ENCODE data around the gene PIAS4.

PIAS4 gene

GRCh38 chr19:4025317-4025716 is 17.8 kb downstream of the PIAS4 start:
- H3K36me3 Mint-ChIP-seq = peaks cover 6% of the 10 kb centered on the region
- no peak overlapping the region for H3K4me3 Mint-ChIP-seq
- H3K27ac Mint-ChIP-seq = no peak overlapping the region
- no peaks in the 10 kb centered on the region for H3K4me1 Mint-ChIP-seq
- no peaks in the 10 kb centered on the region for H3K9me3 Mint-ChIP-seq
- no peaks in the 10 kb centered on the region for H3K27me3 Mint-ChIP-seq

- Mint-ChIP-seq H3K27me3 (no peaks in the 10 kb centered on the region), H3K36me3 (peaks cover 2% of the 10 kb centered on the region), H3K27ac (no peak overlapping the region), H3K4me3 (no peak overlapping the region), H3K4me1 (no peaks in the 10 kb centered on the region), H3K9me3 (no peaks in the 10 kb centered on the region)
These were observed 19.6 kb downstream of the PIAS4 start for GRCh38 chr19:4027146-4027545.

GRCh38 chr19:4028334-4029246 is 21.1 kb downstream of the PIAS4 start:
- Mint-ChIP-seq H3K4me1 (no peaks in the 10 kb centered on the region), H3K36me3 (peaks cover 1% of the 10 kb centered on the region), H3K9me3 (no peaks in the 10 kb centered on the region), H3K27ac (no peak overlapping the region), H3K4me3 (no peak overlapping the region), H3K27me3 (no peaks in the 10 kb centered on the region)

DNA sequence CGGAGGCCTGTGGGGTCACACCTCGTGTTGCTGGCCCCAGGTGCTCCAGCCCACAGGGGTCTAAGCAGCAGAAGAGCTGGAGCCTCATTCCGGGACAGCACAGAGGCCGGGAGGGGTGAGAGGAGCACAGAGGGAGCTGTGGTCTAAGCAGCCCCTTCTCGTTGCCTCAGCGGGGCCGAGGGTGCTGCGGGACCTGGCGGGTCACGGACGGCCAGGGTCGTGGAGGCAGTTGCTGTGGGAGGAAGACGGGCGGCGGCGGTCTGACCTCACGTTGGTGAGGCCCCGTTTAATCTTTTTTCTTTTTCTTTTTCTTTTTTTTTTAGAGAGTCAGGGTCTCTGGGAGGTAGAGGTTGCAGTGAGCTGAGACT is 21.7 kb downstream of the PIAS4 start:
- Mint-ChIP-seq H3K27me3 (no peaks in the 10 kb centered on the region), H3K36me3 (peaks cover 1% of the 10 kb centered on the region), H3K27ac (no peak overlapping the region), H3K9me3 (no peaks in the 10 kb centered on the region), H3K4me1 (no peaks in the 10 kb centered on the region), H3K4me3 (no peak overlapping the region)

DNA sequence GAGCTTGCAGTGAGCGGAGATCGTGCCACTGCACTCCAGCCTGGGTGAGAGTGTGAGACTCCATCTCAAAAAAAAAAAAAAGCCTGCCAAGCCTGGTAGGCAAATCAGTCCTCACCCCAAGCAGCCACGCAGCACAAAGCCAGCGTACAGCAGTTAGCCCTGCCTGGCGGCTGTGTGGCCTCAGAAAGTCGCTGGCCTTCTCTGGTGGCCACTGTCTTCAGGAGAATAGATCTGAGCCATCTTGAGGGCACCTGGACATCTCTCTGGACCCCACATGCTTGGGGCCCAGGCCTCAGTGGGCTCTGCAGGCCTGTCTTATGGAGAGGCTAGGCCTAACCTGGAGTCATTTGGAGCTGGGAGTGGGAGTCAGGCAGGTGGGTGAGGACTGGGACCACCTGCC is 23.0 kb downstream of the PIAS4 start:
- Mint-ChIP-seq H3K36me3 (no peaks in the 10 kb centered on the region), H3K4me1 (no peaks in the 10 kb centered on the region), H3K27me3 (no peaks in the 10 kb centered on the region), H3K9me3 (no peaks in the 10 kb centered on the region), H3K4me3 (no peak overlapping the region), H3K27ac (no peak overlapping the region)

DNA sequence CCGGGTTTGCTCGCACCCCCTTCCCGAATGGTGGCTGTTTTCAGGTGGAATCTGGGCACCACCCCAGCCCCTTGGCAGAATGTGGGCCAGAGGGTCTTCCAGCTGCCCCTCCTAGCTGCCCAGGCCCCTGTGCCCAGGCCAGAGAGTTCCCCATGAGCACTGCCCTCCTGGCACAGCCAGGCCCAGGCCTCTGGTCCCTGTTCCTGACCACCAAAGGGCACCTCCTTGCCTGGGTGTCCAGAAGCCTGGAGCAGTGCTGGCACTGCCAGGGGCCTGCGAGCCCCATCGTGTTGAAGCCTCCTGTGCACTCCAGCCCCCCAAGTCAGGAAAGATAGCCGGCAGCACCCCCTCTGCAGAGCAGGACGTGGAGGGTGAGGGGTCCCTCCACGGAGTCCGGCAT is 23.4 kb downstream of the PIAS4 start:
- no peaks in the 10 kb centered on the region for H3K9me3 Mint-ChIP-seq
- H3K36me3 Mint-ChIP-seq = no peaks in the 10 kb centered on the region
- no peaks in the 10 kb centered on the region for H3K27me3 Mint-ChIP-seq
- no peak overlapping the region for H3K27ac Mint-ChIP-seq
- no peaks in the 10 kb centered on the region for H3K4me1 Mint-ChIP-seq
- H3K4me3 Mint-ChIP-seq = no peak overlapping the region

DNA sequence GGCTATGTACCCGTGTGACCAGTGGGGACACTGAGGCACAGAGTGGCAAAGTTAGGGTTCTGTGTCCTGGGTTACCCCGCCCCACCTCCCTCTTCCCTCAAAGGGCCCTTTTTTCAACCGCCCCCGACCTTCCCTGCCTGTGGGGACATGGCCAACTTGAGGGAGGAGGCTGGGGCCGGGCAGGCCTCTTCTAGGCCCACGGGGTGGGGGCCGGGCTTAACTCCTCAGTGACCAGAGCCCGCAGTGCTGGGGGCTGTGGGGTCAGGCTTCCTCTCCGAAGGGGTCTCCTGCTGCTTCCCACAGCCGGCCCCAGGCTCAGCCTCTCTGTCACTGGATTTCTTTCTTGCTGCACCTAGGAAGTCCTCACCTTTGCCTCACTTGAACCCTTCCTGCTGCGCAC is 23.9 kb downstream of the PIAS4 start:
- no peaks in the 10 kb centered on the region for H3K4me1 Mint-ChIP-seq
- no peak overlapping the region for H3K27ac Mint-ChIP-seq
- H3K4me3 Mint-ChIP-seq = no peak overlapping the region
- H3K36me3 Mint-ChIP-seq = no peaks in the 10 kb centered on the region
- no peaks in the 10 kb centered on the region for H3K9me3 Mint-ChIP-seq
- no peaks in the 10 kb centered on the region for H3K27me3 Mint-ChIP-seq

GRCh38 chr19:4032436-4032835 is 24.9 kb downstream of the PIAS4 start:
- Mint-ChIP-seq H3K27ac (no peak overlapping the region), H3K36me3 (no peaks in the 10 kb centered on the region), H3K27me3 (no peaks in the 10 kb centered on the region), H3K4me1 (no peaks in the 10 kb centered on the region), H3K4me3 (no peak overlapping the region), H3K9me3 (no peaks in the 10 kb centered on the region)

- Mint-ChIP-seq H3K4me3 (no peak overlapping the region), H3K27me3 (no peaks in the 10 kb centered on the region), H3K9me3 (no peaks in the 10 kb centered on the region), H3K4me1 (no peaks in the 10 kb centered on the region), H3K27ac (no peak overlapping the region), H3K36me3 (peaks cover 1% of the 10 kb centered on the region)
These were observed 25.8 kb downstream of the PIAS4 start for GRCh38 chr19:4033028-4033956.

- Mint-ChIP-seq H3K27ac (no peak overlapping the region), H3K9me3 (no peaks in the 10 kb centered on the region), H3K4me3 (no peak overlapping the region), H3K27me3 (no peaks in the 10 kb centered on the region), H3K36me3 (peaks cover 1% of the 10 kb centered on the region), H3K4me1 (no peaks in the 10 kb centered on the region)
These were observed 26.8 kb downstream of the PIAS4 start for GRCh38 chr19:4034048-4035017.

GRCh38 chr19:4035018-4035566 is 27.6 kb downstream of the PIAS4 start:
- H3K4me3 Mint-ChIP-seq = no peak overlapping the region
- H3K27ac Mint-ChIP-seq = no peak overlapping the region
- peaks cover 1% of the 10 kb centered on the region for H3K36me3 Mint-ChIP-seq
- no peaks in the 10 kb centered on the region for H3K4me1 Mint-ChIP-seq
- H3K27me3 Mint-ChIP-seq = no peaks in the 10 kb centered on the region
- H3K9me3 Mint-ChIP-seq = no peaks in the 10 kb centered on the region

- Mint-ChIP-seq H3K4me1 (no peaks in the 10 kb centered on the region), H3K27me3 (no peaks in the 10 kb centered on the region), H3K9me3 (no peaks in the 10 kb centered on the region), H3K4me3 (no peak overlapping the region), H3K36me3 (peaks cover 1% of the 10 kb centered on the region), H3K27ac (no peak overlapping the region)
These were observed 28.0 kb downstream of the PIAS4 start for GRCh38 chr19:4035582-4035981.

- H3K4me3 Mint-ChIP-seq = no peak overlapping the region
- H3K27ac Mint-ChIP-seq = no peak overlapping the region
- H3K36me3 Mint-ChIP-seq = peaks cover 1% of the 10 kb centered on the region
- no peaks in the 10 kb centered on the region for H3K4me1 Mint-ChIP-seq
- no peaks in the 10 kb centered on the region for H3K27me3 Mint-ChIP-seq
- H3K9me3 Mint-ChIP-seq = no peaks in the 10 kb centered on the region
These were observed 29.2 kb downstream of the PIAS4 start for GRCh38 chr19:4036576-4037300.

- H3K9me3 Mint-ChIP-seq = no peaks in the 10 kb centered on the region
- H3K4me3 Mint-ChIP-seq = no peak overlapping the region
- no peak overlapping the region for H3K27ac Mint-ChIP-seq
- H3K4me1 Mint-ChIP-seq = no peaks in the 10 kb centered on the region
- H3K36me3 Mint-ChIP-seq = peaks cover 1% of the 10 kb centered on the region
- no peaks in the 10 kb centered on the region for H3K27me3 Mint-ChIP-seq
These were observed 29.9 kb downstream of the PIAS4 start for GRCh38 chr19:4037301-4037949.
